DMS153 treated with DMSO at 0.1 percent for 48 hours (cell line): Measurements from ENCODE around the gene DISP2.

ENCODE experiments used
- DNase-seq: peaks from one replicate; lab custom pipeline; 2025; ENCODE audit not compliant: unreplicated experiment; lab: John Stamatoyannopoulos, UW

The DISP2 gene

GRCh38 chr15:40357723-40358470 lies at the start of gene DISP2:
TSS of gene DISP2 (plus strand) at chr15:40358219. CDS start at chr15:40358322, 103 bp downstream.
- peak; percentile 17 for DNase-seq

GRCh38 chr15:40309344-40309862 lies 48.6 kb upstream of the DISP2 start:
- no peak for DNase-seq

- DNase-seq: no peak
Observed at GRCh38 chr15:40310001-40310959, 47.7 kb upstream of the DISP2 start.

- DNase-seq: no peak
Observed at GRCh38 chr15:40310993-40311392, 47.0 kb upstream of the DISP2 start.

- no peak for DNase-seq
Observed at GRCh38 chr15:40312370-40313158, 45.5 kb upstream of the DISP2 start.

- peak; percentile 53 for DNase-seq
Observed at GRCh38 chr15:40313531-40314398, 44.3 kb upstream of the DISP2 start.

- DNase-seq: no peak
Observed at GRCh38 chr15:40314723-40315276, 43.2 kb upstream of the DISP2 start.

- no peak for DNase-seq
Observed at GRCh38 chr15:40316931-40317330, 41.1 kb upstream of the DISP2 start.

GRCh38 chr15:40317580-40317979 lies 40.4 kb upstream of the DISP2 start:
- no peak for DNase-seq

GRCh38 chr15:40320409-40320808 lies 37.6 kb upstream of the DISP2 start:
- DNase-seq: no peak

- DNase-seq: peak; percentile 21
Observed at GRCh38 chr15:40320931-40321371, 37.1 kb upstream of the DISP2 start.

- DNase-seq: no peak
Observed at GRCh38 chr15:40322531-40323238, 35.3 kb upstream of the DISP2 start.

GRCh38 chr15:40323239-40323952 lies 34.6 kb upstream of the DISP2 start, which contains the start of gene INAFM2:
TSS of gene INAFM2 (plus strand) at chr15:40323692. CDS start at chr15:40324056, 364 bp downstream.
- peak; percentile 34 for DNase-seq

- DNase-seq: no peak
Observed at GRCh38 chr15:40323953-40324937, 33.8 kb upstream of the DISP2 start.

GRCh38 chr15:40325188-40325587 lies 32.8 kb upstream of the DISP2 start:
- no peak for DNase-seq

GRCh38 chr15:40325700-40326099 lies 32.3 kb upstream of the DISP2 start:
- DNase-seq: no peak

- no peak for DNase-seq
Observed at GRCh38 chr15:40327457-40327856, 30.6 kb upstream of the DISP2 start.
